Neutrophil (primary cell): ENCODE results near the gene LRRC7.
"Not testable (repeated sequence)": the region's sequence is repeated elsewhere in the genome, so short reads cannot be mapped to it uniquely, and the experiment has no call there.

Source experiments
- H3K27ac ChIP-seq: fragments of 200-600 bp; sonication (generic); 2 replicates; pipeline ENCODE4 v1.5.1; 2016; ENCODE audit warnings: mild to moderate bottlenecking, moderate library complexity
- H3K27me3 ChIP-seq: fragments of 200-600 bp; sonication (generic); 2 replicates; pipeline ENCODE4 v1.6.0; 2016; ENCODE audit warnings: mild to moderate bottlenecking
- H3K36me3 ChIP-seq: fragments of 200-600 bp; sonication (generic); 2 replicates; pipeline ENCODE4 v1.5.1; 2017
- H3K4me1 ChIP-seq, 2 experiments: fragments of 200-600 bp in 1 of 2; sonication (generic) in 1 of 2; 1 replicate in 1 of 2; 2 replicates in 1 of 2; pipeline versions ENCODE4 v1.5.1 to v1.6.1; 2013 to 2016; ENCODE audit warnings: low read depth in 1 of 2, low read length in 1 of 2, mild to moderate bottlenecking in 1 of 2, moderate library complexity in 1 of 2; ENCODE audit not compliant: control insufficient read depth in 1 of 2, insufficient read depth in 1 of 2
- H3K4me3 ChIP-seq, 2 experiments: fragments of 200-600 bp in 1 of 2; sonication (generic) in 1 of 2; 1 replicate in 1 of 2; 2 replicates in 1 of 2; pipeline ENCODE4 v1.5.1; 2013 to 2016; ENCODE audit warnings: low read depth in 1 of 2, low read length in 1 of 2, mild to moderate bottlenecking in 1 of 2, moderate library complexity in 1 of 2
- H3K9me3 ChIP-seq: fragments of 200-600 bp; sonication (generic); 2 replicates; pipeline ENCODE4 v1.5.1; 2016
- CTCF ChIP-seq: fragments of 200-600 bp; sonication (generic); IDR thresholded peaks from 2 replicates; pipeline ENCODE4 v1.5.1; 2016; ENCODE audit warnings: antibody characterized with exemption

LRRC7 gene

GRCh38 chr1:69919129-69919921, 351.6 kb downstream of the LRRC7 start:
- TF ChIP-seq CTCF, result no peak
- no peaks in the 10 kb centered on the region for H3K36me3 ChIP-seq

GRCh38 chr1:69919922-69920273, 352.2 kb downstream of the LRRC7 start:
- no peaks in the 10 kb centered on the region for H3K9me3 ChIP-seq

More at GRCh38 chr1:69919129-69919921, 351.6 kb downstream of the LRRC7 start:
- H3K27ac ChIP-seq, result no peak overlapping the region
- no peaks in the 10 kb centered on the region for H3K27me3 ChIP-seq
- no peaks in the 10 kb centered on the region for H3K9me3 ChIP-seq
- no peaks in the 10 kb centered on the region for H3K4me1 ChIP-seq
- H3K4me3 ChIP-seq, result no peak overlapping the region

GRCh38 chr1:69920426-69920825, 352.7 kb downstream of the LRRC7 start:
- no peaks in the 10 kb centered on the region for H3K9me3 ChIP-seq
- TF ChIP-seq CTCF, result no peak

More at GRCh38 chr1:69919922-69920273, 352.2 kb downstream of the LRRC7 start:
- Histone ChIP-seq H3K36me3 (no peaks in the 10 kb centered on the region), H3K27ac (no peak overlapping the region), H3K4me3 (no peak overlapping the region), H3K27me3 (no peaks in the 10 kb centered on the region), H3K4me1 (no peaks in the 10 kb centered on the region)
- no peak for TF ChIP-seq CTCF

GRCh38 chr1:69921486-69921885, 353.8 kb downstream of the LRRC7 start:
- H3K9me3 ChIP-seq, result no peaks in the 10 kb centered on the region
- H3K27me3 ChIP-seq, result no peaks in the 10 kb centered on the region
- TF ChIP-seq CTCF, result no peak

More at GRCh38 chr1:69920426-69920825, 352.7 kb downstream of the LRRC7 start:
- Histone ChIP-seq H3K36me3 (no peaks in the 10 kb centered on the region), H3K27me3 (no peaks in the 10 kb centered on the region), H3K27ac (no peak overlapping the region), H3K4me3 (no peak overlapping the region), H3K4me1 (no peaks in the 10 kb centered on the region)

GRCh38 chr1:69928234-69928633, 360.5 kb downstream of the LRRC7 start:
- not testable (repeated sequence) for H3K4me1 ChIP-seq, H3K27ac ChIP-seq, H3K9me3 ChIP-seq, H3K4me3 ChIP-seq, H3K36me3 ChIP-seq, H3K27me3 ChIP-seq

More at GRCh38 chr1:69921486-69921885, 353.8 kb downstream of the LRRC7 start:
- Histone ChIP-seq H3K36me3 (no peaks in the 10 kb centered on the region), H3K27ac (no peak overlapping the region), H3K4me3 (no peak overlapping the region), H3K4me1 (no peaks in the 10 kb centered on the region)

GRCh38 chr1:69929308-69930057, 361.8 kb downstream of the LRRC7 start:
- Histone ChIP-seq H3K27me3 (no peaks in the 10 kb centered on the region), H3K27ac (no peak overlapping the region), H3K4me3 (no peak overlapping the region), H3K4me1 (no peaks in the 10 kb centered on the region), H3K36me3 (no peaks in the 10 kb centered on the region), H3K9me3 (no peaks in the 10 kb centered on the region)
- TF ChIP-seq CTCF, result no peak
